A549 (cell line): ENCODE results near the gene FRY. TPM values are rescaled to one million over a fixed set of nuclear protein-coding genes. Genes with fewer than 3 reads are reported as not detected.

ENCODE experiments used
- ATAC-seq, 2 experiments: fragments of 200-7000 bp in 1 of 2; fragments of >200 bp in 1 of 2; cut with Nextera tagmentation in 1 of 2; cut with Tn5 transposase in 1 of 2; 3 replicates each; pipeline versions ENCODE4 v1.8.0 to v1.9.1; 2018 to 2020; ENCODE audit warnings: mild to moderate bottlenecking in 1 of 2, moderate library complexity in 1 of 2
- CTCF ChIA-PET: fragments of 300-600 bp; sonication (Branson Sonifier 250); formaldehyde crosslinking; extraction: SDS; loops from one replicate; lab custom pipeline; 2021; ENCODE audit warnings: antibody characterized with exemption, inconsistent platforms; lab: Yijun Ruan, JAX
- POLR2A ChIA-PET: fragments of 350-600 bp; formaldehyde crosslinking; extraction: SDS; loops from one replicate; lab custom pipeline; 2021; ENCODE audit warnings: antibody characterized with exemption, inconsistent platforms; lab: Yijun Ruan, JAX
- DNase-seq, 2 experiments: peaks; one replicate each; pipeline versions ENCODE4 v3.0.0 to v3.0.0-alpha.2; 2011 to 2016; ENCODE audit warnings: low read depth in 1 of 2, low spot score in 1 of 2
- FAIRE-seq: peaks from 2 replicates; lab custom pipeline; 2011; peaks lifted over from hg19 to GRCh38; lab: Jason Lieb, UNC
- H3K27ac ChIP-seq, 2 experiments: fragments of >200 bp; sonication (Bioruptor Twin); formaldehyde crosslinking; 3 replicates each; pipeline ENCODE4 v1.5.1; 2016 to 2017
- H3K4me1 ChIP-seq: fragments of >200 bp; sonication (Bioruptor Twin); formaldehyde crosslinking; 3 replicates; pipeline ENCODE4 v1.6.1; 2016
- H3K4me2 ChIP-seq: fragments of >200 bp; sonication (Bioruptor Twin); formaldehyde crosslinking; 3 replicates; pipeline ENCODE4 v1.6.1; 2016
- H3K4me3 ChIP-seq: fragments of >200 bp; sonication (Bioruptor Twin); formaldehyde crosslinking; 3 replicates; pipeline ENCODE4 v1.5.1; 2016
- H3K9me3 ChIP-seq: fragments of >200 bp; sonication (Bioruptor Twin); formaldehyde crosslinking; 3 replicates; pipeline ENCODE4 v1.6.1; 2016
- CEBPB ChIP-seq, 2 experiments: fragments of >200 bp in 1 of 2; sonication (Bioruptor Twin) in 1 of 2; formaldehyde crosslinking in 1 of 2; IDR thresholded peaks; 2 replicates each; pipeline ENCODE4 v1.6.1; 2012 to 2016
- CHD4 ChIP-seq: fragments of 200-600 bp; sonication (generic); IDR thresholded peaks from 2 replicates; pipeline ENCODE4 v1.6.1; 2016; ENCODE audit warnings: antibody characterized with exemption, mild to moderate bottlenecking, borderline replicate concordance
- EHF ChIP-seq: fragments of 250-450 bp; sonication (Bioruptor Pico); IDR thresholded peaks from 2 replicates; pipeline ENCODE4 v1.5.0; 2020; ENCODE audit warnings: mild to moderate bottlenecking
- ESRRA ChIP-seq: fragments of 150-350 bp; IDR thresholded peaks from 2 replicates; pipeline ENCODE4 v1.6.1; 2014; ENCODE audit warnings: mild to moderate bottlenecking, low read length, borderline replicate concordance
- FOXS1 ChIP-seq: fragments of 250-450 bp; sonication (Bioruptor Pico); IDR thresholded peaks from 2 replicates; pipeline ENCODE4 v1.5.0; 2020; ENCODE audit warnings: mild to moderate bottlenecking, moderate library complexity
- HDAC2 ChIP-seq: fragments of 200-600 bp; sonication (generic); IDR thresholded peaks from 2 replicates; pipeline ENCODE4 v1.6.1; 2016
- HEYL ChIP-seq: fragments of 250-450 bp; sonication (Bioruptor Pico); IDR thresholded peaks from 2 replicates; pipeline ENCODE4 v1.8.0; 2021; ENCODE audit warnings: mild to moderate bottlenecking, moderate library complexity
- HOXA7 ChIP-seq: fragments of 250-450 bp; sonication (Bioruptor Pico); IDR thresholded peaks from 2 replicates; pipeline ENCODE4 v1.5.0; 2020; ENCODE audit warnings: mild to moderate bottlenecking, moderate library complexity
- HOXB5 ChIP-seq: fragments of 250-450 bp; sonication (Bioruptor Pico); IDR thresholded peaks from 2 replicates; pipeline ENCODE4 v1.5.0; 2020; ENCODE audit warnings: mild to moderate bottlenecking, moderate library complexity
- JUN ChIP-seq, 2 experiments: fragments of >200 bp; sonication (Bioruptor Twin); formaldehyde crosslinking; IDR thresholded peaks; 2 replicates in 1 of 2; 3 replicates in 1 of 2; pipeline ENCODE4 v1.6.1; 2016 to 2017
- JUNB ChIP-seq: fragments of >200 bp; sonication (Bioruptor Twin); formaldehyde crosslinking; IDR thresholded peaks from 2 replicates; pipeline ENCODE4 v1.6.1; 2016
- KDM5A ChIP-seq: fragments of 200-600 bp; sonication (generic); IDR thresholded peaks from 2 replicates; pipeline ENCODE4 v1.6.1; 2016; ENCODE audit warnings: antibody characterized with exemption, mild to moderate bottlenecking
- MAFK ChIP-seq: fragments of 450-650 bp; IDR thresholded peaks from 2 replicates; pipeline ENCODE4 v1.6.1; 2014; ENCODE audit not compliant: partially characterized antibody
- MYC ChIP-seq: IDR thresholded peaks from 2 replicates; pipeline ENCODE4 v1.6.1; 2012; ENCODE audit warnings: mild to moderate bottlenecking, inconsistent platforms, low read length, improper control_type of control experiment, borderline replicate concordance
- PHF8 ChIP-seq: fragments of 200-600 bp; sonication (generic); IDR thresholded peaks from 2 replicates; pipeline ENCODE4 v1.6.1; 2016; ENCODE audit warnings: low read depth, mild to moderate bottlenecking, antibody characterized with exemption, moderate library complexity, borderline replicate concordance
- POLR2A ChIP-seq: IDR thresholded peaks from 2 replicates; pipeline ENCODE4 v1.6.1; 2012; ENCODE audit warnings: mild to moderate bottlenecking, low read length
- RNF2 ChIP-seq: fragments of 200-600 bp; sonication (generic); IDR thresholded peaks from 2 replicates; pipeline ENCODE4 v1.6.1; 2016; ENCODE audit warnings: low read depth, mild to moderate bottlenecking, antibody characterized with exemption, moderate library complexity, borderline replicate concordance
- SMC3 ChIP-seq: fragments of >200 bp; sonication (Bioruptor Twin); formaldehyde crosslinking; IDR thresholded peaks from 3 replicates; pipeline ENCODE4 v1.6.1; 2018; ENCODE audit warnings: inconsistent platforms
- SREBF2 ChIP-seq: fragments of 450-650 bp; IDR thresholded peaks from 2 replicates; pipeline ENCODE4 v1.6.1; 2014; ENCODE audit warnings: mild to moderate bottlenecking, moderate library complexity
- TP53 ChIP-seq: fragments of 250-450 bp; sonication (Bioruptor Pico); IDR thresholded peaks from 2 replicates; pipeline ENCODE4 v1.5.0; 2021; ENCODE audit warnings: mild to moderate bottlenecking, moderate library complexity
- ZC3H11A ChIP-seq: fragments of 450-650 bp; IDR thresholded peaks from 2 replicates; pipeline ENCODE4 v1.6.1; 2014; ENCODE audit warnings: antibody characterized with exemption, mild to moderate bottlenecking
- ZNF302 ChIP-seq: fragments of 250-450 bp; sonication (Bioruptor Pico); IDR thresholded peaks from 2 replicates; pipeline ENCODE4 v1.9.0; 2021; ENCODE audit warnings: inconsistent platforms, mild to moderate bottlenecking, moderate library complexity
- WGBS: methylation state at CpG from one replicate; pipeline ENCODE4 v1.1.6; 2017; ENCODE audit errors: missing lambda C conversion rate; 5-methylcytosine and 5-hydroxymethylcytosine counted together
- polyA plus RNA-seq, 4 experiments: library from polyadenylated mRNA; depleted of rRNA in 3 of 4; stranded (reverse); fragments of >200 nt; fragmentation: RNase III in 1 of 4; extraction: RNeasy Plus Mini Kit Qiagen cat#74134 plus additional on column Dnase treatment in 1 of 4; gene quantifications; 2 replicates in 3 of 4; 3 replicates in 1 of 4; pipeline ENCODE4 v1.2.3, GENCODE V29; 2011 to 2017
- TF ChIP-seq, protein P1 (sequence below): fragments of 250-450 bp; sonication (Bioruptor Pico); IDR thresholded peaks from 2 replicates; pipeline ENCODE4 v1.5.0; 2020; ENCODE audit warnings: low read depth, mild to moderate bottlenecking, moderate library complexity
- TF ChIP-seq, protein P2 (sequence below): IDR thresholded peaks from 2 replicates; pipeline ENCODE4 v1.6.1; 2012
- TF ChIP-seq, protein P3 (sequence below): fragments of 200-600 bp; sonication (generic); IDR thresholded peaks from 2 replicates; pipeline ENCODE4 v1.6.1; 2016; ENCODE audit warnings: antibody characterized with exemption, mild to moderate bottlenecking, moderate library complexity
- TF ChIP-seq, protein P4 (sequence below): IDR thresholded peaks from 2 replicates; pipeline ENCODE4 v1.6.1; 2012; ENCODE audit warnings: low read depth, borderline replicate concordance
- TF ChIP-seq, protein P5 (sequence below): fragments of 250-450 bp; sonication (Bioruptor Pico); IDR thresholded peaks from 2 replicates; pipeline ENCODE4 v1.5.0; 2021; ENCODE audit warnings: mild to moderate bottlenecking, moderate library complexity, borderline replicate concordance

FRY gene
- polyA plus RNA-seq, 2 of the 4 experiments (the other 2 are of a cell fraction): 0.08 to 0.26 TPM

DNA sequence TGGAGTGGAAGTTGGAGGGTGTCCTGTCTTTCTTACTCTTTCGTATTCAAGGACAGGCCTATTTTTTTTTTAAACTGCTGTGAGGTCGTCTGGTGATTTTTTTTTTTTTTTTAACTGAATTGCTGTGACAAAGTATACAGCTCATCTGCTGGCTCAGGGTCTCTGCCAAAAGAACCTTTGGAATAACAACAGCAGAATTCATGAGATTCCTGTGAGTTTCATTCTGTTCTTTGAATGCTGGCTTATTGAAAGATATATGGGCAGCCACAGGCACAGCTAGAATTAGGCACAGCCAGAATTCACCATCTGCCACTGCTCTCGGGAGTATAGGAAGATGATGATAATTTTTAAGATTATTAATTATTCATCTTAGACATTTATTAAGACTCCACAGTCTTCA is 21.4 kb upstream of the FRY start:
- TF ChIP-seq, protein P1, sequence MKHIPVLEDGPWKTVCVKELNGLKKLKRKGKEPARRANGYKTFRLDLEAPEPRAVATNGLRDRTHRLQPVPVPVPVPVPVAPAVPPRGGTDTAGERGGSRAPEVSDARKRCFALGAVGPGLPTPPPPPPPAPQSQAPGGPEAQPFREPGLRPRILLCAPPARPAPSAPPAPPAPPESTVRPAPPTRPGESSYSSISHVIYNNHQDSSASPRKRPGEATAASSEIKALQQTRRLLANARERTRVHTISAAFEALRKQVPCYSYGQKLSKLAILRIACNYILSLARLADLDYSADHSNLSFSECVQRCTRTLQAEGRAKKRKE (CRISPR knock-in tag): no peak
- TF ChIP-seq ZC3H11A (no peak), EHF (CRISPR knock-in tag) (no peak), ZNF302 (CRISPR knock-in tag) (no peak), JUN (IDR thresholded peaks at IDR 0.05) (no peak)
- TF ChIP-seq, protein P2, sequence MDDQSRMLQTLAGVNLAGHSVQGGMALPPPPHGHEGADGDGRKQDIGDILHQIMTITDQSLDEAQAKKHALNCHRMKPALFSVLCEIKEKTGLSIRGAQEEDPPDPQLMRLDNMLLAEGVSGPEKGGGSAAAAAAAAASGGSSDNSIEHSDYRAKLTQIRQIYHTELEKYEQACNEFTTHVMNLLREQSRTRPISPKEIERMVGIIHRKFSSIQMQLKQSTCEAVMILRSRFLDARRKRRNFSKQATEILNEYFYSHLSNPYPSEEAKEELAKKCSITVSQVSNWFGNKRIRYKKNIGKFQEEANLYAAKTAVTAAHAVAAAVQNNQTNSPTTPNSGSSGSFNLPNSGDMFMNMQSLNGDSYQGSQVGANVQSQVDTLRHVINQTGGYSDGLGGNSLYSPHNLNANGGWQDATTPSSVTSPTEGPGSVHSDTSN: no peak
- FAIRE-seq: no peak
- Histone ChIP-seq H3K4me1 (no peaks in the 10 kb centered on the region), H3K9me3 (no peaks in the 10 kb centered on the region), H3K4me2 (no peak overlapping the region), H3K27ac (no peak overlapping the region), H3K4me3 (no peak overlapping the region)
- ChIA-PET POLR2A (no interaction called here), CTCF (interaction anchor here (1.8 kb wide), 1 partner anchor 237 kb away, joined by 3 read pairs; no protein-coding TSS in a partner anchor)
- 31% methylated on average over 3 of the region's 3 CpGs for WGBS
- ATAC-seq: no peak
- DNase-seq: no peak

DNA sequence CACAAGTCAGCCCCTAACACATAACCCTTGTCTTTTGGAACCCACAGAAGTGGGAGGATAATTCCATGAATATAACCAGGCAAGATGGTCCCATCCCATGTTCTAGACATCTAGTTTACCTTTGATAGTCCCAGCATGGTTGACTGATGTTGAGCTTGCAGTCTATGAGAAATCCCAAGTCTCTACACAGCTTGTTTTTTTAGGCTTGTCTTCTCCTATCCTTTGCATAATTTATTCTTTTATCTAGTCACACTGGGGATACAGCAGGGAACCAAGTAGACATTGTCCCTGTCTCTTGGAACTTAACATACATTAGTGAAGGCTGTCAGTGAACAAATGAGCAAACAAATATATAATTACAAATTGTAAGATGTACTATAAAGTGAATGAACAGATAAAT is 19.6 kb upstream of the FRY start:
- Histone ChIP-seq H3K4me1 (no peaks in the 10 kb centered on the region), H3K27ac (no peak overlapping the region), H3K9me3 (no peaks in the 10 kb centered on the region), H3K4me3 (no peak overlapping the region), H3K4me2 (no peak overlapping the region)
- TF ChIP-seq, protein P3, sequence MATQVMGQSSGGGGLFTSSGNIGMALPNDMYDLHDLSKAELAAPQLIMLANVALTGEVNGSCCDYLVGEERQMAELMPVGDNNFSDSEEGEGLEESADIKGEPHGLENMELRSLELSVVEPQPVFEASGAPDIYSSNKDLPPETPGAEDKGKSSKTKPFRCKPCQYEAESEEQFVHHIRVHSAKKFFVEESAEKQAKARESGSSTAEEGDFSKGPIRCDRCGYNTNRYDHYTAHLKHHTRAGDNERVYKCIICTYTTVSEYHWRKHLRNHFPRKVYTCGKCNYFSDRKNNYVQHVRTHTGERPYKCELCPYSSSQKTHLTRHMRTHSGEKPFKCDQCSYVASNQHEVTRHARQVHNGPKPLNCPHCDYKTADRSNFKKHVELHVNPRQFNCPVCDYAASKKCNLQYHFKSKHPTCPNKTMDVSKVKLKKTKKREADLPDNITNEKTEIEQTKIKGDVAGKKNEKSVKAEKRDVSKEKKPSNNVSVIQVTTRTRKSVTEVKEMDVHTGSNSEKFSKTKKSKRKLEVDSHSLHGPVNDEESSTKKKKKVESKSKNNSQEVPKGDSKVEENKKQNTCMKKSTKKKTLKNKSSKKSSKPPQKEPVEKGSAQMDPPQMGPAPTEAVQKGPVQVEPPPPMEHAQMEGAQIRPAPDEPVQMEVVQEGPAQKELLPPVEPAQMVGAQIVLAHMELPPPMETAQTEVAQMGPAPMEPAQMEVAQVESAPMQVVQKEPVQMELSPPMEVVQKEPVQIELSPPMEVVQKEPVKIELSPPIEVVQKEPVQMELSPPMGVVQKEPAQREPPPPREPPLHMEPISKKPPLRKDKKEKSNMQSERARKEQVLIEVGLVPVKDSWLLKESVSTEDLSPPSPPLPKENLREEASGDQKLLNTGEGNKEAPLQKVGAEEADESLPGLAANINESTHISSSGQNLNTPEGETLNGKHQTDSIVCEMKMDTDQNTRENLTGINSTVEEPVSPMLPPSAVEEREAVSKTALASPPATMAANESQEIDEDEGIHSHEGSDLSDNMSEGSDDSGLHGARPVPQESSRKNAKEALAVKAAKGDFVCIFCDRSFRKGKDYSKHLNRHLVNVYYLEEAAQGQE: no peak
- TF ChIP-seq RNF2 (no peak), CHD4 (no peak), TP53 (no peak), POLR2A (no peak), ZNF302 (CRISPR knock-in tag) (no peak), HDAC2 (no peak), HOXB5 (no peak), JUN (IDR thresholded peaks at IDR 0.05) (no peak), JUNB (no peak), KDM5A (no peak), FOXS1 (CRISPR knock-in tag) (no peak), ESRRA (no peak), SMC3 (no peak)
- CTCF ChIA-PET: no interaction called here
- POLR2A ChIA-PET: no interaction called here
- ATAC-seq: no peak
- no peak for DNase-seq
- no peak for FAIRE-seq

DNA sequence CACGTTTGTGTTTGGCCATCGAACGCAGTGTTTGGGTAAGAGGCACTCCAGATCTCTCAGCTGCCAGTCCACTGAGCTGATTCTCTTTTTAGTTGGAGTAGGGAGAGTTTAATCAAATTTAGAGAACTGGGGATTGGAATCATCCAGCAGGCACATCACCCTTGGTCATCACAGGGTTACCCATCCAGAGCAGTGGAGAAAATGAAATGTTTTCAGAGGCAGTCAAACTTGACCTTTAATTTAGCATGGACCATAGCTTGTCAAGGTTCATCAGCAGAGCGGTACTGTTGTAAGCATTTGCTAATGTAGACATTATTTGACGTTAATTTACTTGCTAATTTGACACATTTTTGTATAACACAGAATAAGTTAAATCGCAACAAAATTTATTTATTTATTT is 18.4 kb upstream of the FRY start:
- DNase-seq (no peak), FAIRE-seq (no peak), ATAC-seq (no peak)
- TF ChIP-seq, protein P2: no peak
- TF ChIP-seq JUNB (no peak), MYC (no peak), PHF8 (no peak), ZNF302 (CRISPR knock-in tag) (no peak), MAFK (no peak), CHD4 (no peak), HOXA7 (CRISPR knock-in tag) (no peak), SREBF2 (no peak), CEBPB (IDR thresholded peaks at IDR 0.05) (no peak), FOXS1 (CRISPR knock-in tag) (no peak), HEYL (CRISPR knock-in tag) (no peak), ESRRA (no peak)
- TF ChIP-seq, protein P4, sequence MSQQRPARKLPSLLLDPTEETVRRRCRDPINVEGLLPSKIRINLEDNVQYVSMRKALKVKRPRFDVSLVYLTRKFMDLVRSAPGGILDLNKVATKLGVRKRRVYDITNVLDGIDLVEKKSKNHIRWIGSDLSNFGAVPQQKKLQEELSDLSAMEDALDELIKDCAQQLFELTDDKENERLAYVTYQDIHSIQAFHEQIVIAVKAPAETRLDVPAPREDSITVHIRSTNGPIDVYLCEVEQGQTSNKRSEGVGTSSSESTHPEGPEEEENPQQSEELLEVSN: no peak
- TF ChIP-seq, protein P5, sequence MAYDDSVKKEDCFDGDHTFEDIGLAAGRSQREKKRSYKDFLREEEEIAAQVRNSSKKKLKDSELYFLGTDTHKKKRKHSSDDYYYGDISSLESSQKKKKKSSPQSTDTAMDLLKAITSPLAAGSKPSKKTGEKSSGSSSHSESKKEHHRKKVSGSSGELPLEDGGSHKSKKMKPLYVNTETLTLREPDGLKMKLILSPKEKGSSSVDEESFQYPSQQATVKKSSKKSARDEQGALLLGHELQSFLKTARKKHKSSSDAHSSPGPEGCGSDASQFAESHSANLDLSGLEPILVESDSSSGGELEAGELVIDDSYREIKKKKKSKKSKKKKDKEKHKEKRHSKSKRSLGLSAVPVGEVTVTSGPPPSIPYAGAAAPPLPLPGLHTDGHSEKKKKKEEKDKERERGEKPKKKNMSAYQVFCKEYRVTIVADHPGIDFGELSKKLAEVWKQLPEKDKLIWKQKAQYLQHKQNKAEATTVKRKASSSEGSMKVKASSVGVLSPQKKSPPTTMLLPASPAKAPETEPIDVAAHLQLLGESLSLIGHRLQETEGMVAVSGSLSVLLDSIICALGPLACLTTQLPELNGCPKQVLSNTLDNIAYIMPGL: no peak
- H3K4me1 ChIP-seq: no peaks in the 10 kb centered on the region
- H3K4me3 ChIP-seq: no peak overlapping the region
- no peak overlapping the region for H3K4me2 ChIP-seq
- ChIA-PET POLR2A (no interaction called here), CTCF (interaction anchor here (0.9 to 1.1 kb wide), 2 partner anchors 18 to 104 kb away, joined by 3 read pairs; no protein-coding TSS in a partner anchor)
- no peak overlapping the region for H3K27ac ChIP-seq
- H3K9me3 ChIP-seq: no peaks in the 10 kb centered on the region
- 57% methylated on average over 6 of the region's 6 CpGs for WGBS
